Measurements from ENCODE around the gene S1PR1. TPM values are rescaled to one million over a fixed set of nuclear protein-coding genes. Genes with fewer than 3 reads are reported as not detected.

The S1PR1 gene
- total and polyA plus RNA-seq, 11 donors = 37.0 to 175 (median 60.6) TPM

DNA sequence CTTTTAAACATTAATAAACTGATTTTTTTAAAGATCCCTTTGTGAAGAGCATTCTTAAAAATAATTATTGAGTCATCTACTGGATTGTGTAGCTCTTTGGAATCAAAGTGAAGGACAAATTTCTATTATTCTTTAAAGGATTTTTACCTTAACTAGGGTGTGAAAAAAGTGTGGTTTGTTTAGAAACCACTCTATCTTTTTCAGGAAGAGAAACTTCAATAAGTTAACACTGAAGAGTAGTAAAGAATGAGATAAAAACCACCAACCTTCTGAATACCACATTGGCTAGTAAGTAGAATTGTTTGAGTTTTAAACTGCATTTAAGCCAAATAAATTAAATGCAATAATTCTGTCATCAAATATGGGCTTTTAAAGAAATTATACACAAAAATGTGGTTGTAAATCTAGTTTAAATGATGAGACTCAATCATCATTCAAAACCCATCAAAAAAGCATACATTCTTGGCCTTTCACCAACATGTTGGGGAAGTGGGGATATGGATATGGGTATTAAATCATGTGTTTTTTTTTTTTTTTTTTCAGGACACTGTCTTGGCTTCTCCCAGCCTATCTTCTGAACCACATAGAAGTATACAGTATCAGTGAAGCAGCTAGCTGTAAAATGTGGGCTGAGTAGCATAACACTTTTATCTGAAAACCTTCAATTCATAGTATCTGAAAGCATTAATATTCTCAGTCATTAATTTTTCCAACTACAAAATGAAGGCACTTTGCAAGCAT, 4.8 kb downstream of the S1PR1 start:
- intact Hi-C loops (cut with DNase I) = loop anchor here in 1 of 10 donors (5.0 kb wide), 1 partner anchor 36 kb away; no protein-coding TSS in a partner anchor
- peaks cover 0 to 71% (median 30%) of the 10 kb centered on the region in 12 donors for H3K4me1 ChIP-seq
- ATAC-seq = no peak
- H3K9me3 ChIP-seq = no peaks in the 10 kb centered on the region
- no peak for DNase-seq
- H3K27ac ChIP-seq = peak overlapping the region; percentile 36 to 99 (median 94)
- H3K36me3 ChIP-seq = peaks cover 0 to 51% (median 34%) of the 10 kb centered on the region in 9 donors
- no peaks in the 10 kb centered on the region for H3K27me3 ChIP-seq
- peak overlapping the region in 9 of 12 donors; percentile 61 to 88 (median 79) for H3K4me3 ChIP-seq
- TF ChIP-seq POLR2A (IDR thresholded peaks at IDR 0.05) = no peak
- TF ChIP-seq, protein P1, sequence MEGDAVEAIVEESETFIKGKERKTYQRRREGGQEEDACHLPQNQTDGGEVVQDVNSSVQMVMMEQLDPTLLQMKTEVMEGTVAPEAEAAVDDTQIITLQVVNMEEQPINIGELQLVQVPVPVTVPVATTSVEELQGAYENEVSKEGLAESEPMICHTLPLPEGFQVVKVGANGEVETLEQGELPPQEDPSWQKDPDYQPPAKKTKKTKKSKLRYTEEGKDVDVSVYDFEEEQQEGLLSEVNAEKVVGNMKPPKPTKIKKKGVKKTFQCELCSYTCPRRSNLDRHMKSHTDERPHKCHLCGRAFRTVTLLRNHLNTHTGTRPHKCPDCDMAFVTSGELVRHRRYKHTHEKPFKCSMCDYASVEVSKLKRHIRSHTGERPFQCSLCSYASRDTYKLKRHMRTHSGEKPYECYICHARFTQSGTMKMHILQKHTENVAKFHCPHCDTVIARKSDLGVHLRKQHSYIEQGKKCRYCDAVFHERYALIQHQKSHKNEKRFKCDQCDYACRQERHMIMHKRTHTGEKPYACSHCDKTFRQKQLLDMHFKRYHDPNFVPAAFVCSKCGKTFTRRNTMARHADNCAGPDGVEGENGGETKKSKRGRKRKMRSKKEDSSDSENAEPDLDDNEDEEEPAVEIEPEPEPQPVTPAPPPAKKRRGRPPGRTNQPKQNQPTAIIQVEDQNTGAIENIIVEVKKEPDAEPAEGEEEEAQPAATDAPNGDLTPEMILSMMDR (IDR thresholded peaks at IDR 0.05) = no peak

DNA sequence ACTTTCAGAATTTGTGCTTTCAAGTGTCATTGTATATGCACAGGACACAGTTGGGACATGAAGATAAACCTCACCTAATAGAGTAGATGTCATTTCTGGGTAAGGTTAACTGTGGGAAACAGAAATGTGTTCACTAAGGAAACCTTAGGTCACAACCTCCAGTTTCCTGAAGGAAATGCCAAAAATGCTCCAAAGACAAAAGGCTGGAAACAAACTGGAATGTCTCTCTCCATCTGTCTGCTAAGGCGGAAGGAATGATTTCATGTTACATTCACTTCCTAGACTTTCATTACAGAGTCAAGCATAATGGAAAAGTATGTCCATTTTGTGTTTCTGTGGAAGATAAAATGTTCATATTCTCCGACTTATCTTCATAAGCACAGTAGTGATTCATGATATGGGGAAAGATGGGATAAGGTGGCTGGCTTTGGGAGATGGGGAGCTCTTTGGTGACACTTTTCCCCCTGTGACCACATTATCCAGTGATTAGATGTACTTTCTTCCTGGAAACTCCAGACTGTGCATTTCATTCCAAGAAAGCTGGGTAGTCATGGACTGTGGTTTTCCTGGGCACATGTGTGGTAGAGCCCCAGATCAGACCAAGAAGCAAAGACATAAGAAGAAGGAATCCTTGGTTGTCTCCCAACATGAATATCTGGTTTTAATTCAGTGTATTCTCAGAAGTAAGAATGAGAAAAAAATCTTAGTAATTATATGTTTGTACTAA, 5.7 kb downstream of the S1PR1 start:
- peak overlapping the region; percentile 36 to 99 (median 94) for H3K27ac ChIP-seq
- peak in 3 of 4 donors; percentile 2 to 38 (median 12) for ATAC-seq
- intact Hi-C loops (cut with DNase I) = loop anchor here in 1 of 10 donors (5.0 kb wide), 1 partner anchor 35 kb away; no protein-coding TSS in a partner anchor
- peaks cover 0 to 71% (median 26%) of the 10 kb centered on the region in 12 donors for H3K4me1 ChIP-seq
- peak overlapping the region in 2 of 12 donors; percentile 61 to 67 for H3K4me3 ChIP-seq
- peak in 1 of 5 donors; percentile 40 for DNase-seq
- H3K9me3 ChIP-seq = no peaks in the 10 kb centered on the region
- H3K27me3 ChIP-seq = no peaks in the 10 kb centered on the region
- peaks cover 0 to 51% (median 34%) of the 10 kb centered on the region in 9 donors for H3K36me3 ChIP-seq
- no peak for TF ChIP-seq POLR2A (IDR thresholded peaks at IDR 0.05)
- TF ChIP-seq, protein P1 (IDR thresholded peaks at IDR 0.05) = no peak
- WGBS, 4 donors = 50 to 56% (median 53%) methylated on average over 2 of the region's 2 CpGs

DNA sequence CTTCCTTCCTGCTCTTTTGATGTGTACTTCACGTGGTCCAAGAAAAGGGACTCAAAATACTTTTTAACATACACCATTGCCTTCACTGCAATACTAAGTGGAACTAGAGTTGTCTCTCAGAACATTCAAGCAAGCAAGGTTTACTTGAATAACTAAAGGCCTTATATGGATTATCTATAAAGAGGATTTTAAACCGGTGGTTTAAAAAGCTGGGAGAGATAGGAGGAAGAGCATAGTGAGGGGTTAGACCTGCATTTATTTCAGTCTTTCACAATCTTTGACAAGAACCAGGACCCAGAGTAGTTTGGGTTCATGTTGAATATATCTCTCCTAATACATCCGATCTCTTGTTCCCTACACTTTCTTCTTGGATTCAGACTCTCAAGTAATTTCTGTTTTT, 6.9 kb downstream of the S1PR1 start:
- 52 to 55% (median 54%) methylated on average over 3 of the region's 3 CpGs for WGBS, 4 donors
- no peak for DNase-seq
- intact Hi-C loops (cut with DNase I) = loop anchor here in 1 of 10 donors (5.0 kb wide), 1 partner anchor 34 kb away; no protein-coding TSS in a partner anchor
- H3K4me3 ChIP-seq = no peak overlapping the region
- H3K27me3 ChIP-seq = no peaks in the 10 kb centered on the region
- H3K27ac ChIP-seq = peak overlapping the region in 7 of 12 donors; percentile 2 to 98 (median 81)
- ATAC-seq = no peak
- H3K9me3 ChIP-seq = no peaks in the 10 kb centered on the region
- H3K36me3 ChIP-seq = peaks cover 0 to 51% (median 34%) of the 10 kb centered on the region in 9 donors
- H3K4me1 ChIP-seq = peaks cover 0 to 71% (median 23%) of the 10 kb centered on the region in 12 donors
- TF ChIP-seq, protein P1 (IDR thresholded peaks at IDR 0.05) = no peak
- no peak for TF ChIP-seq POLR2A (IDR thresholded peaks at IDR 0.05)

- ATAC-seq (peak in 1 of 4 donors; percentile 48), DNase-seq (no peak)
- H3K36me3 ChIP-seq = peaks cover 0 to 40% (median 24%) of the 10 kb centered on the region in 9 donors
- H3K4me1 ChIP-seq = peaks cover 0 to 60% (median 22%) of the 10 kb centered on the region in 12 donors
- H3K9me3 ChIP-seq = no peaks in the 10 kb centered on the region
- no peaks in the 10 kb centered on the region for H3K27me3 ChIP-seq
- H3K27ac ChIP-seq = peak overlapping the region in 6 of 12 donors; percentile 22 to 98 (median 56)
- intact Hi-C loops (cut with DNase I) = loop anchor here in 1 of 10 donors (5.0 kb wide), 1 partner anchor 32 kb away; no protein-coding TSS in a partner anchor
- no peak overlapping the region for H3K4me3 ChIP-seq
- WGBS, 4 donors = 57 to 66% (median 59%) methylated on average over 5 of the region's 5 CpGs
- TF ChIP-seq, protein P1 (IDR thresholded peaks at IDR 0.05) = no peak
- no peak for TF ChIP-seq POLR2A (IDR thresholded peaks at IDR 0.05)
These were observed 8.0 kb downstream of the S1PR1 start for GRCh38 chr1:101244842-101245241.

All from heart left ventricle (tissue), 16 donors.